LNCaP clone FGC (cell line): ENCODE results near the gene PHLDB2.

Experiments
- DNase-seq: peaks from one replicate; pipeline ENCODE4 v3.0.0-alpha.2; 2011; ENCODE audit warnings: low read depth
- H3K4me3 ChIP-seq: 2 replicates; pipeline ENCODE4 v1.5.1; 2011; ENCODE audit warnings: mild to moderate bottlenecking, low read depth, low read length, control low read depth
- TF ChIP-seq, protein P1 (sequence below): IDR thresholded peaks from 2 replicates; pipeline ENCODE4 v1.5.1; 2012; ENCODE audit warnings: mild to moderate bottlenecking; ENCODE audit not compliant: control insufficient read depth, insufficient read depth; ENCODE audit errors: extremely low read depth

PHLDB2 gene

DNA sequence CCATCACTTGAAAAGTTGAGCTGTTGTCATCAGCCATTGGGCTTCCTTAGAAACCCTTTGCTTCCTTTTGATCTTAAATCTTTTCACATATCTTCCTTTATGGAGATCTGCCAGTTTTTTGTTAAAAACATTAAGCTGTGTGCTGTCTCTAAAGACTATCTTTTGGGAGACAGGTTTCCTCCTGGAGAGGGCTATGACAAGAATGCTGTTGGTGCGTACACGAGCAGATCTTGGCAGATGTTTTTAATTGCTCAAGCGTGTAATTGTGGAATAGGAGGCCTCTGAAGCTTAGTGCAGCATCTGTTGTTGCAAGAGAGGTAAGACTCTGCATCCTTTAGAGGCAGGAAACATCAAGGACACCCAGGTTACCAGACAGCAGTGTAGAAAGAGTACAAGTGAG, 56.8 kb downstream of the PHLDB2 start:
- TF ChIP-seq, protein P1, sequence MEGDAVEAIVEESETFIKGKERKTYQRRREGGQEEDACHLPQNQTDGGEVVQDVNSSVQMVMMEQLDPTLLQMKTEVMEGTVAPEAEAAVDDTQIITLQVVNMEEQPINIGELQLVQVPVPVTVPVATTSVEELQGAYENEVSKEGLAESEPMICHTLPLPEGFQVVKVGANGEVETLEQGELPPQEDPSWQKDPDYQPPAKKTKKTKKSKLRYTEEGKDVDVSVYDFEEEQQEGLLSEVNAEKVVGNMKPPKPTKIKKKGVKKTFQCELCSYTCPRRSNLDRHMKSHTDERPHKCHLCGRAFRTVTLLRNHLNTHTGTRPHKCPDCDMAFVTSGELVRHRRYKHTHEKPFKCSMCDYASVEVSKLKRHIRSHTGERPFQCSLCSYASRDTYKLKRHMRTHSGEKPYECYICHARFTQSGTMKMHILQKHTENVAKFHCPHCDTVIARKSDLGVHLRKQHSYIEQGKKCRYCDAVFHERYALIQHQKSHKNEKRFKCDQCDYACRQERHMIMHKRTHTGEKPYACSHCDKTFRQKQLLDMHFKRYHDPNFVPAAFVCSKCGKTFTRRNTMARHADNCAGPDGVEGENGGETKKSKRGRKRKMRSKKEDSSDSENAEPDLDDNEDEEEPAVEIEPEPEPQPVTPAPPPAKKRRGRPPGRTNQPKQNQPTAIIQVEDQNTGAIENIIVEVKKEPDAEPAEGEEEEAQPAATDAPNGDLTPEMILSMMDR, result no peak
- H3K4me3 ChIP-seq, result no peak overlapping the region
- no peak for DNase-seq

DNA sequence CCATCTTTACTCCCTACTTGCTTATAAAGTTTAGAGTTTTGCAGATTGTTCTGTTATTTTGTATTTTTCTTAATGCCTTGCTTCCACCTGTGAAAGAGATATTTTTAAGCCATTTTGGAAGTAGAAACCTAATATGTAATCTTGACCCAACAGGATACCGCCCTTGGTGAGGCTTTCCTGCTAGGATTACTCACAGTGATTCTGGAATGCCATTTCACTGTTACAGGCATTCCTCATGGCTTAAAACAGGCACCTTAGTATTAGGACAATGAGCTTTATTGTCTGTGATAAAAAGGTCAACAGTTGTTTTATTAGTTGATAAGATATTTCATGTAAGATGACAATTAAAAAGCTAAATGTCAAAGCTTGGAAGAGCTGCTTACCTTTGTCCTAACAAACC, 58.2 kb downstream of the PHLDB2 start:
- DNase-seq, result no peak

DNA sequence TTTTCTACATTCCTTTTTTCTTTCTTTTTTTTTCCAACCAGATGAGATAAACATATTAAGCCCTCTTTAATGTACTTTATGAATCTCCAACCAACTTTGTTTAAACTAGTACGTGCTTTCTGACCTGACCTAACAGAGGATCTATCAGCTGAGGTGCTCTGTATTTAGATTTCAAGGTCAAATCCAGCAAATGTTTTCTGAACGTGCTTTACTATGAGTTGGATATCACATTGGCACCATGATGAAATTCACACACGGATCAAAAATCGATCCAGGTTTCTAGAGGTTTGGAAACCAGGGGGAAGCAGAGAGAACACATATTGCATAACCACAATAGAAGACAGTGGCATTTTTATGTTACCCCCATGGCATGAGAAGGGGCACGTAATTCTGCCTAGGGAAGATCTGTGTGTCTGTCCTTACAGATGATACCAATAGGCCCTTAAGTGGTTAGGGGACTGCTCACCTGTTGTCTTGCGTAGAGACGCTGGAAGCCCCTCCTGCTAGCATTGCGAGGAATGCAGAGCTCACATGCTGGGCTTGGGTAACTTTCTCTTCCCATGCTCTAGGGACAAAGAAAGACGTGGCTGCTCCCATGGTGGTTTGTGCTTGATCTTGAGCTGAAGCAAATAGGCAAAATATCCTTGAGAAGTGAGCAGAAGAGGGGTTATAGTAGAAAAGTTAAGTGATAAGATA, 60.5 kb downstream of the PHLDB2 start:
- TF ChIP-seq, protein P1, result no peak
- no peak for DNase-seq
- no peak overlapping the region for H3K4me3 ChIP-seq

More for the DNA sequence above, 58.2 kb downstream of the PHLDB2 start:
- TF ChIP-seq, protein P1, result no peak
- no peak overlapping the region for H3K4me3 ChIP-seq

DNA sequence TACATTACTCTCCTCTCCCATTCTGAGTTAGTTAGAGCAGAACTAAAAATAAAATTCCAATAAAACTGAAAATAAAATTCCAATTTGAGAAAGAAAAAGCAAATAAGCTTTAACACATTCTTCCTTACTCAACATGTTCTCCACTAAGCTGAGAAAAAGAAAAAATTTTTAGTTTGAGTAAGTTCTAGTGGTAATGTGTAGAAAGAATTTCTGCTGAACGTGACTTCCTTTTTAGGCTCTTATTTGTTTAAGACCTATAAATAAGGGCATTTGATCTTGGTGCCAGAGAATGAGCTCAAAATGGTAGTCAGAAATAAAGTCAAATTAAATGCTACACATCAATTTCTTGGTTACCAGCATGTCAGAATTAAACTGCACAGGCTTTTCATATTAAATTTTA, 62.1 kb downstream of the PHLDB2 start:
- H3K4me3 ChIP-seq, result no peak overlapping the region
- no peak for DNase-seq
- TF ChIP-seq, protein P1, result no peak

DNA sequence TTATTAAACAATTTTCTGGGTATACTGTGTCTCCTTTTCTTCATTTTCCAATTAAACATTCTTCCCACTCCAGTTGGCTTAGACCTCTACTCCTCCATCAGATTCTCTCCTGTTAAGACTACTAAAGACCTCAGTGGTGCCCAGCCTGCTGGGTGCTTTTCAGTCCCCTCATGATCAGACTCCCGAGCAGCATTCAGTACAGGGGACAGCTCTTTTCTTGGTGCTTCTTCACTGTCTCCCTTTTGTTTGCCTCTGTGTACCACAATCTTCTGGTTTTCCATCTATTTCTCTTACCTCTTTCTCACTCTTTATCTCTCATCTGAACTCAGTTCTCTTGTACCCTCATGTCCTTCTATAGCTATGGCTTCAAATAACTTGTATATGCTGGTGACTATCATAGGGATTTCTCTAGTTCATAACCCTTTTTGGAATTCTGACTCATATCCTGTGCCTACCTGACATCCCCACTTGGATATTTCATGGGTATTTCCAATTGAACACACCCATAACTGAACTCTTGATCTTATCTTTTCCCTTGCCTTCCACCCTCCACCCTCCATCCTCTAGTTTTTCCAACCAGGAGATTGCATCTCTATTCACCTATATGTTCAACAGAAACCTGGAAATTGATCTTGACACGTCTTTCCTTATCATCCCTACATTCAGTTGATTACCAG, 64.2 kb downstream of the PHLDB2 start:
- TF ChIP-seq, protein P1, result no peak
- H3K4me3 ChIP-seq, result no peak overlapping the region
- no peak for DNase-seq

DNA sequence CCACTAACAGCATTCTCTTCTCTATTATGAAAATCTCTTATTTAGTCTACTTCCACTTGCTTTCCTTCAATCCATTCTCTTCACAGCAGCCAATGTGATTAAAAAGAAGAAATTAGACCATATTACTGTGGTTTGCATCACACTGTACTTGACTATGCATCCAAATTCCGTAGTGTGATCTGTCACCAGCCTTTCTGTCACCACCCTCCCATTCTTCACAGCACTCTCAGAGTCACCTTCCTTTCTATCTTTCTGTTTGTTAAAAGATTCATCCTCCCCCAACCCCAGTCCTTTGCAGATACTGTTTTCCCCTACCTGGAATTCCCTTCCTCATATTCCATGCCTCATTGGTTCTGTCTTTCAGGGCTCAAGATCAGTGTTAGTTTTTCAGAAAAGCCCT, 64.7 kb downstream of the PHLDB2 start:
- no peak overlapping the region for H3K4me3 ChIP-seq
- TF ChIP-seq, protein P1, result no peak
- DNase-seq, result no peak
